ENCODE data around the gene TPSAB1.
"Not testable (repeated sequence)": the region's sequence is repeated elsewhere in the genome, so short reads cannot be mapped to it uniquely, and the experiment has no call there.

Gene TPSAB1

DNA sequence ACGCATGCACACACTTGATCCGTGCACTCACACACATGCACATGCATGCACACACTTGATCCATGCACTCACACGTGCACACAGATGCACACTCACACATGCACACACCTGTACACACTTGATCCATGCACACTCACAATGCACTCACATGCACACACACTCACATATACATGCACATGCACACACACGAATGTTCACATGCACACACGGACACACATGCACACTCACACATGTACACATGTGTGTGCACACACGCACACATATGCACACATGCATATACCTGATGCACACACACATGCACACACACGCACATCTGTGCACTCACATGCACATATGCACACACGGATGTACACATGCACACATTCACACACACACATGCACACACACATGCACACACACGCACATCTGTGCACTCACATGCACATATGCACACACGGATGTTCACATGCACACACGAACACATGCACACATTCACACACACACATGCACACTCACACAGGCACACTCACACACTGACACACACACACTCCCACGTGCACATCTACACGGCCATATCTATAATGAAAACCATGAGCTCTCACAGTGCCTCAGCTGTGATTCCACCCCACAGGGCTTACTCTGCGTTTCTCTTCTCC lies 7.5 kb downstream of the TPSAB1 start:
- DNase-seq (ENCODE audit: low read depth), result not testable (repeated sequence)

- not testable (repeated sequence) for DNase-seq (ENCODE audit: low read depth)
Measured at GRCh38 chr16:1249031-1249755, 8.7 kb downstream of the TPSAB1 start.

DNA sequence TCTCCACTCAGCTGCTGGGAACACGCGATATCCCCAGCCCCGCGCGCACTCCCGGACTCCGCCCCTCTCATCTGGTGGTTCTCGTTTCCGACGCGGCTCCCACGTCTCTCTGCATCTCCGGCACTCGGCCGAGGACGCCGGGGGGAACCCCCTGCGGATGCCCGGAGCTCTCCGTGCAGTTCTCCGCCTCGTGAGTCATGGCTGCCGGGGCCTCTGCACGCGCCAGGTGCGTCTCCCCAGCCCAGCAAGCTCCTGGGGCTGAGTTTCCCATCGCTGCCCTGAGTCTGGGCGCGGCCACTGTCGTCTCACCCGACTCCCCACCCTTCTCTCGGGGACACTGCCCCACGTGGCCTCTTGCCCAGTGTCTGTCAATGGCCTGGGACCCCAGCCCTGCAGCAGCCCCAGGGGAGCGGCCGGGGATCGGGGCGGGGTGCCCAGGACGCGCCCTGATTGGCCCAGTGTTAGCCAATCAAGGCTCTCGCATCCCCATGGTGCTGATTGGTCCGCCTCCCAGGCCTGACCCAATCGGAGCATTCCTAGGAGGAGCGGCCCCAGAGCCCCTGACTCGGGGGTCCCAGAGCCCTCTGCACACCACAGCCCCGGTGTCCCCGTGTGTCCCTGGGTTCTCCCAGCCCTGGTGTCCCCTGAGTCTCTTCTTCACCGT lies 13.3 kb downstream of the TPSAB1 start:
- not testable (repeated sequence) for DNase-seq (ENCODE audit: low read depth)

GRCh38 chr16:1254821-1255220 lies 14.3 kb downstream of the TPSAB1 start:
- DNase-seq (ENCODE audit: low read depth), result not testable (repeated sequence)

GRCh38 chr16:1255276-1256122 lies 15.0 kb downstream of the TPSAB1 start, which contains the start of gene TPSD1:
Gene TPSD1, plus strand, starts transcription at chr16:1256069. Its CDS starts 212 bp downstream, at chr16:1256281.
- not testable (repeated sequence) for DNase-seq (ENCODE audit: low read depth)

GRCh38 chr16:1256296-1256873 lies 15.9 kb downstream of the TPSAB1 start:
- DNase-seq (ENCODE audit: low read depth), result not testable (repeated sequence)

DNA sequence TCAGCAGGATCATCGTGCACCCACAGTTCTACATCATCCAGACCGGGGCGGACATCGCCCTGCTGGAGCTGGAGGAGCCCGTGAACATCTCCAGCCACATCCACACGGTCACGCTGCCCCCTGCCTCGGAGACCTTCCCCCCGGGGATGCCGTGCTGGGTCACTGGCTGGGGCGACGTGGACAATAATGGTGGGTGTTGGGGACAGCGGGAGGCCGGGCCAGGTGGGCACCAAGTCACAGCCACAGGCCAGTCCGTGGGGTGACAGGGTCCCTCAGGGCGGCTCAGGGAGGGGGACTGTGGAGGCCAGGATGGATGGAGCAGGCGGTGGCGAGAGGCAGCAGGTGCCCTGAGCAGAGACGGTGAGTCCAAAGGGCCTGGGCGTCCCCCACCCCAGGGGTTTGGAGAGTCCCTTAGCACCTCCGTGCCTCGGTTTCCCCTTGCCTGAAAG lies 16.4 kb downstream of the TPSAB1 start:
- no peak for DNase-seq (ENCODE audit: low read depth)

DNA sequence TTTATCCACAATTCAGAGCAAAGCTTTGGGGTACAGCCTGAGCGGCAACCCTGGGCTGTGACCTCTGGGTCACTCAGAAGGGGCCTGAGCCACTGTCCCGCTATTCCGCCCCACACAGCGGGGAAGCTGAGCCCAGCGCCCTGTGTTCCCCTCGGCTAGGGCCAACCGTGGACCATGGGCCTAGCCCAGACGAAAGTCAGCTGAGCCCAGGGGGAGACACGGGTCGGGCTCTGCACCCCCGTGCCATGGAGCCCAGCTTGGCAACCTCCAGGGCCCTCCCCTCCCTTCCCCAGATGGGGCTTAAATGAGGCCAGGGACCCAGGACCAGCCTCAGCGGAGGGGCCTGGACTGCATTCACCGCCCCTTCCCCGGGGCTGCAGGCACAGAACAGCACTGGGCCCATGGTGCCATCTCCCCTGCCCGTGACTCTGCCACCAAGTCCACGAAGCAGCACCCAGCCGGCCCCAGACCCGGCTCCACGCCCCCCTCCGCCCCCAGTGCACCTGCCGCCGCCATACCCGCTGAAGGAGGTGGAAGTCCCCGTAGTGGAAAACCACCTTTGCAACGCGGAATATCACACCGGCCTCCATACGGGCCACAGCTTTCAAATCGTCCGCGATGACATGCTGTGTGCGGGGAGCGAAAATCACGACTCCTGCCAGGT lies 17.2 kb downstream of the TPSAB1 start:
- no peak for DNase-seq (ENCODE audit: low read depth)

- no peak for DNase-seq (ENCODE audit: low read depth)
Measured at GRCh38 chr16:1258225-1258600, 17.7 kb downstream of the TPSAB1 start.

DNA sequence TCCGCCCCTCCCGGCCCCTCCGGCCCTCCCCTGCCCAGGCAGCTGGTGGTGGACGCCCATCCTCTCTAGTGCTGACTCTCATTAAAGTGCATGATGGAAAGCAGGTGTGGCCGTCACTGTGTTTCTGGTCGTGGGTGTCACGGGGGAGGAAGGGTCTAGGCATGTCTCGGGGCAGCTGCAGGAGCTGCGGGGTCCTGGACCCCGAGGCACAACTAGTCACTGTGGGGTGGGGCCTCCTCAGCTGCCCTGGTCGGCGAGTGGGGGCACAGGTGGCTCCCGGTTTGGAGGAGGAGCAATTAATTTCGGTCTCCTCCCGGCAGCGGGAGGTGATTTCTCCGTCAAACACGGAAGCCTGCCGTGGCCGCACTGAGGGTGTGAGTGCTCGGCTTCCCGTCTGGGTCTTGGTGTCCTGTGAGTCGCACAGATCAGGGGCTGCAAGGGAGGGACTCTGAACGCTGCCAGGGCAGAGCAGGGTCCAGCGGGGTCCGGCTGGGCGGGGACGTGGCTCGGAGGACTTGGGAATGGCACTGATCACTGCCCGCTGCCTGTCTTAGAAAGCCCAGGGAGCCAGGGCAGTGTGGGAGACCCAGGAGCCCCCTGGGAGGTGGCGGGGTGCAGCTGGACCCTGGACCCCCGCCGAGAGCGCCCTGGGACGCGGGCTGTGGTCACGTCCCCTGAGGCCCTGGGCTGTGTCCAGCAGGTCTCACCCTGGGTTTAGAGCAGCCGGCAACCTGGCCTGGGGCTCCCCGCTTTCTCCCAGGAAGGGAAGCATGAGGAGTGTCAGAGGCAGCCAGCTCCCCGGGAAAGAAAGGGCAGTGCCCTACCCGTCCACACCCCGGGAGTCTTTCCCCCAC lies 18.6 kb downstream of the TPSAB1 start:
- no peak for DNase-seq (ENCODE audit: low read depth)

DNA sequence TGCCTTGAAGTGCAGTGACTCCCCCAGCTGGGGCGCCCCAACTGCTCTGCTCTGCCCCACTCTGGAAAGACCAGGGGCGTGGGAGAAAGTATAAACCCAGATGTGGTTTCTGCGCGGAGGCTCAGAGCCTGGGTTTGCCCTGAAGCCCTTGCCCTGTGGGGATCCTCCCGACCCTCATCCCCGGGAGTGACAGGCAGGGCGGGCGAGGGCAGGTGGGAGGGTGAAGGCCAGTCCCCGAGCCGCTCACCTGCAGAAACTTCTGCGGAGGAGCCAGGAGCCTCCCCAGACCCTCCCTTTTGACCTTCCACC lies 19.2 kb downstream of the TPSAB1 start:
- DNase-seq (ENCODE audit: low read depth), result no peak

DNA sequence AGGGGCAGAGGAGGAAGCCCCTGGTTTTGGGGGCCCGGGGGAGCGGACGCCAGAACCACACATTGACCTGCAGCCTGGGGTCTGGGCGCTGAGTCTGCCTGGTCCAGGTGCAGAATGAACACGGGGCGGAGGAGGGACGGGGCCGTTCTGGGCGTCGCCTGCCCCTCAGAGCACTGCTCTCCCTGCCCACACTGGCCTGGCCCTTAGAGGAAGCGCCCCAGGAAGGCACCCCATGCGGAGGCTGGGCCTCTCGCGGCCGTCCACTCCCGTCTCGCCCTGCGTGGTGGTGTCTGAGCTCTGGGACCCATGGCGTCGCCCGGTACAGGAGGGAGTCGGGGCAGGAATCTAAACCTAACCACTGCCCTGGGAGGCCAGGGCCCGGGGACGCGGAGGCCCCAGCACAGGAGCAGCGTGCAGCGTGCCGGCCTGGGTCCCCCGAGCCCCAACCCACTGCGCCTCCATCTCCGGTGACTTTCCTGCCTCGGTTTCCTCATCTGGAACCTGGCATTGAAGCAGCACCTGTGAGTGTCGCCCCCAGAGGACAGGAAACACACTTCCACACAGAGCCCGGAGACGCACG lies 19.7 kb downstream of the TPSAB1 start:
- DNase-seq (ENCODE audit: low read depth), result no peak

DNA sequence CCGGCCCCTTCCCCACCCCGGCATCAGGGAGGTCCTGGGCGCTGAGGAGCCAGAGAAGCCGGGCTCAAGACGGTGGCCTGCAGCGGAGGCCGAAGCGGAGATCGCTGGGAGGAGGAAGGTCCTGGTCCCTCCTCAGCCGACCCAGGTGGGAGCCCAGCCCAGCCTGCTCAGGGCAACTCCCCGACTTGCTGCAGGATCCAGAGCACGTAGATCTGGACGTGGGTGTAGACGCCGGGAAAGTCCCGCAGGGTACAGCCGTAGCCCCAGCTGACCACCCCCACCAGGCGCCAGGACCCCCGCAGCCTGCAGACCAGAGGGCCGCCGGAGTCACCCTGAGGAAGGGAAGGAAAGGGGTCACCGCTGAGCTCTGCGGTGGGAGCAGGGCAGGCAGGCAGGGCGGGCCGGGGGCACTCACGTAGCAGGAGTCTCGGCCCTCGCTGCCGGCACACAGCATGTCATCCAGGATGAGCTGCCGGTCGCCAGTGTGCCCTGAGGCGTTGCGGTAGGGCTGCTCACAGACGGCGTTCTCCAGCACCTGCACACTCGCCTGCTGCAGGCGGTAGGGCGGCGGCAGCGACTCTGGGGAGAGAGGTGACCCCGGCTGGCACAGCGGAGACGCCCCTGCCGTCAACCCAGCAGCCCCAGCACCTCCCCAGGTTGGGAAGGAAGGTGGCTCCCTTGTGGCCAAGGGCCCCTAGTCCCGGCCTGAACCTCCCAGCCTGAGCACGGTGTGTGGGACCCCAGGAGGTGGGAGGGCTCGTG lies 20.8 kb downstream of the TPSAB1 start:
- DNase-seq (ENCODE audit: low read depth), result no peak

DNA sequence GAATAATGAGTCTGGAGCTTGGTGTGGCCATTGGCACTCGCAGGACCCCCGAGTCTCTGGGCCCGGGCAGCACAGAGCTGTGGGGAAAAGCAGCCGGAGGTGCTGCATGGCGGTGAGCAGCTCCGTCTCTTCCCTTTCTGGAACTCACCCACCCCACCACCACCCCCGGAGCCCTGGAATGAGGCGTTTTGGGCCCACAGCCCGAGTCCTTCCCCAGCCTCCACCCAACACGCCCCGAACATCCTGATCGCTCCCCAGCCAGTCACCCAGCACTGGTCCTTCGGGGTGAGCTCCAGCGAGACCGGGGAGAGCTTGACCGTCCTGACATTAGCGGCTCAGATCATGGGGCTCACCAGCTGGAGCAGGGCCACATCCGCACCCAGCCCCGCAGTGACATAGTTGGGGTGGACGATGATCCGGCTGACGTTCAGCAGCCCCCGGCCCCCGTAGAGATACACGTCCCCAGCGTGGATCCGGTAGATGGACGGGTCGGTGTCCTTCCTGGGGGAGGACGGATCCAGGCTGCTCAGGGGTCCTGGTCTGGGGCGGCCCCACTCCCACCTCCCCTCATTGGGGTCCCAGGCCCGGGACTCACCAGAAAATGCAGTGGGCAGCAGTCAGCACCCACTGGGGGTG lies 21.8 kb downstream of the TPSAB1 start:
- DNase-seq (ENCODE audit: low read depth), result no peak

DNA sequence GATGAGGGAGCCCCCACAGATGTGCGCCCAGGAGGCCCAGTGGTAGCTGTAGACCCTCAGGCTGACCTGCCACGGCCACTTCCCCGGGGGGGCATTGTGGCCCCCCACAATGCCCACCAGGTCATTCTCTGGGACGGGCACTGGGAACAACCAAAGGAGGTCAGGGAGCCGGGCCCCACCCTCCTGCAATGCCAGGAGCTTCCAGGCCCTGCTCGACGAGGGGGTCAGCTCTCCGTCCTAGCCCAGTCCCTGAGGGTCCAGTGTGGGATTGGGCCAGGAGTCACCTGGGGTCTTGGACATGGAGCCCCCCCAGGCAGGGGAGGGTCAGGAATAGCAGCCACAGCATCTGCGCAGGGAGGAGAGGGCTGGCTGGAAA lies 22.3 kb downstream of the TPSAB1 start:
- no peak for DNase-seq (ENCODE audit: low read depth)

DNA sequence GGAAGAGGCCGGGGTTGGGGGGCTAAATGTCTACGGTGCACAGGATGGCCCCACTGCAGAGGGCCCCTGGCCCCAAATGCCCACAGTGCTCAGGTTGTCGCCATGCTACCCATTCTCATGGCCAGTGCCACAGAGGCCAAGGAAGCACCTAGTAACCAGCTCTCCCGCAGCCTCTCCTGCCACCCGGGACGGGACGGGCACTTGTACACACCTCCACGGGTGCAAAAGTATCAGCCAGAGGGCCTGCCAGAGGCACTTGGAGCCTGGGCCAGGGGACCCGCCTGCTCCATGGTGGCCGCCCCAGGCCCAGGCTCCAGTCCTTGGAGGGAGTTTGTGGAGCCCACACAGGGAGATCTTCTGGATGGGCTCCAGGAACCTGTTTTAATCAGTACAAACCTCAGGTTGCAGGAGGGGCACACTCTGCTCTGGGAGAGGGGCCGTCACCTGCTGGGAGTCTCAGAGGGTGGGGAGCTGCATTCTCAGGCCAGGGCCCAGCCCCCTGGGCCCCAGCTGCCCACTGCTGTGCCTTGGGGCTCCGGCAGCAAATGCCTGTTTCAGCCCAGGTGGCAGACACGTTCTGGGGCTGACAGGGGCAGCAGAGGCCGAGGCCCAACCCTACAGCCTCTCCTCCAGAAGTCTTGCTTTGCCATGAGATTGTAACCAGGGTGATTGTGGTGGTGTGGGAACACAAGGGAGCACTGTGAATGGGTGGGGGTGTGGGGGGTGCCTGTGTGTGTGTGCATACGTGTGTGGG lies 23.3 kb downstream of the TPSAB1 start:
- DNase-seq (ENCODE audit: low read depth), result no peak

GRCh38 chr16:1264345-1265089 lies 24.0 kb downstream of the TPSAB1 start:
- no peak for DNase-seq (ENCODE audit: low read depth)
